A172 (cell line): ENCODE measurements around the gene MROH8. TPM values are rescaled to one million over a fixed set of nuclear protein-coding genes. Genes with fewer than 3 reads are reported as not detected.
"Not testable (repeated sequence)": the region's sequence is repeated elsewhere in the genome, so short reads cannot be mapped to it uniquely, and the experiment has no call there.

ENCODE experiments used
- DNase-seq: peaks from one replicate; pipeline ENCODE4 v3.0.0-alpha.2; 2015; ENCODE audit warnings: low spot score
- total RNA-seq: library from RNA; depleted of rRNA; stranded (reverse); fragments of >200 nt; shearing (Covaris generic); gene quantifications from 2 replicates; pipeline ENCODE4 v1.2.3, GENCODE V29; 2014

Gene MROH8
- total RNA-seq, 1 experiment from 2014 or later: 9.3 TPM

DNA sequence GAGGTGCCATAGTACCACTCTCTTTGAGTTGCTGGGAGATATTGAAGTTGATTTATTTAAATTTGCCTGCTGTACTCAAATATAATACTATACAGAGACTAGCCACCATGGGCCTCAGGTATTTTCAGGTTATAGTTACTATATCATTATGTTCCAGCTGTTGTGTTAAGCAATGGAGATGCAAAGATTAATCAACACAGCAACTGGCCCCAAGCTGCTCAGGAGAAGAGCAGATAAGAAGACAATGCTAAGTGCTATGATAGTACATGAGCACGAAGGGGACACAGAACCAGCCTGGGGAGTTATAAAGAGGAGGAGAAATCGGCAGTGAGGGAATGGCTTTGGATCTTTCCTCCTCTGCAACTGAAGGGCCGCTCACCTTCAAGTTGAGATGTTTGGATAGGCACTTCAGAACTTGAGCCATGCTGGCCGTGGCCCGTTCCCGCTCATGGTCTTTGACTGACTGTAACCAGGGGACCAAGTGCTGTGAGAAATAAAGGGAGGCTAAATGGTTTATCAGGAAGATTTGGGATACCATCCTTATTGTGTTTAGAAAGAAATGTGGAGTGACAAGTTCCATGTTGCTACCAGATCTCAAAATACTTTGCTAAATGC lies 24.6 kb downstream of the MROH8 start:
- DNase-seq: no peak

DNA sequence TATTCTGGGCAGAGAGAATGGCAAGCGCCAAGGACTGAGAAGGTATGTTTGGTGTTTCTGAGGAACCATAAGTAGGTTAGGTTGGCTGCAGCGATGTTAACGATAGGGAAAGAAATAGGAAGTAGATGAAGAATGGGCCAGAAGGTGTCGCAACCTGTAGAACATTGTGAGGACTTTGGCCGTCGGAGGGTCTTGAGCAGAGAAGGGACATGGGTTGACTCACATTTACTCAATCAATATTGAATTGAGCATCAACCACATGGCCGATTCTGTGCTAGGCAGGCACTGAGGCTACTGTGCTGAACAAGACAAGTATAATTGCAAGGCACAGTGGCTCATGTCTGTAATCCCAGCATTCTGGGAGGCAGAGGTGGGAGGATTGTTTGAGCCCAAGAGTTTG lies 27.1 kb downstream of the MROH8 start:
- DNase-seq: no peak

DNA sequence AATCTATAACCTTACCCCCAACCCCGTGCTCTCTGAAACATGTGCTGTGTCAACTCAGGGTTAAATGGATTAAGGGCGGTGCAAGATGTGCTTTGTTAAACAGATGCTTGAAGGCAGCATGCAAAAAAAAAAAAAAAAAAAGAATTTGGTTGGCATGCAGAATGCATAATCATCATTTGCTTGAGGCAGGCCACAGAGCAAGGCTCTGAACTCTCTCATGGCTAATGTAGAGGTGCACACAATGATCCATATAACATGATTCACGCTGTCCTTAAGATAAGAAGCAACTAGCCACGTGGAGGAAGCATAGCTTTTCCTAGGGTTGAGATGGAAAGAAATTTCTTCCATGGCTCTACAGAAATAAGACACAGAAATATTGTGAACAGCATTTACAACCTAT lies 27.8 kb downstream of the MROH8 start:
- no peak for DNase-seq

DNA sequence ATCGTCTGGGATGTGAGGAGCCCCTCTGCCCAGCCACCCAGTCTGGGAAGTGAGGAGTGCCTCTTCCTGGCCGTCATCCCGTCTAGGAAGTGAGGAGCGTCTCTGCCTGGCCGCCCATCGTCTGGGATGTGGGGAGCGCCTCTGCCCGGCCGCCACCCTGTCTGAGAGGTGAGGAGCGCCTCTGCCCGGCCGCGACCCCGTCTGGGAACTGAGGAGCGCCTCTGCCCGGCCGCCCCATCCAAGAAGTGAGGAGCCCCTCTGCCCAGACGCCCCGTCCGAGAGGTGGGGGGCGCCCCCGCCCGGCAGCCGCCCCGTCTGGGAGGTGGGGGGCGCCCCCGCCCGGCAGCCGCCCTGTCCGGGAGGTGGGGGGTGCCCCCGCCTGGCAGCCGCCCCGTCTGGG lies 28.5 kb downstream of the MROH8 start:
- DNase-seq: not testable (repeated sequence)

DNA sequence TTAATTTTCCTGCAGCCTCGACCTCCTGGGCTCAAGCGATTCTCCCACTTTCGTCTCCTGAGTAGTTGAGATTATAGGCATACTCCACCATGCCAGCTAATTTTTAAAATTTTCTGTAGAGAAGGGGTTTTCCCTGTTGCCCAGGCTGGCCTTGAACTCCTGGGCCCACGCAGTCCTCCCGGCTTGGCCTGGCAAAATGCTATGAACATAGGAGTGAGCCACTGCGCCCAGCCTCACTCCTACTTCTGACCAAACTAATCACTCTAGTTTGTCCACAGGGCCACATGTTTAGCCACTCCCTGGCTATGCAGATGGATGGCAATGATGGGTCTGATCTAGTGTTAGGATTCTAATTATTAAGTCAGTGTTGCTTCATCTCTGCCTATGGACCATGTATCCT lies 32.1 kb downstream of the MROH8 start:
- DNase-seq: no peak

DNA sequence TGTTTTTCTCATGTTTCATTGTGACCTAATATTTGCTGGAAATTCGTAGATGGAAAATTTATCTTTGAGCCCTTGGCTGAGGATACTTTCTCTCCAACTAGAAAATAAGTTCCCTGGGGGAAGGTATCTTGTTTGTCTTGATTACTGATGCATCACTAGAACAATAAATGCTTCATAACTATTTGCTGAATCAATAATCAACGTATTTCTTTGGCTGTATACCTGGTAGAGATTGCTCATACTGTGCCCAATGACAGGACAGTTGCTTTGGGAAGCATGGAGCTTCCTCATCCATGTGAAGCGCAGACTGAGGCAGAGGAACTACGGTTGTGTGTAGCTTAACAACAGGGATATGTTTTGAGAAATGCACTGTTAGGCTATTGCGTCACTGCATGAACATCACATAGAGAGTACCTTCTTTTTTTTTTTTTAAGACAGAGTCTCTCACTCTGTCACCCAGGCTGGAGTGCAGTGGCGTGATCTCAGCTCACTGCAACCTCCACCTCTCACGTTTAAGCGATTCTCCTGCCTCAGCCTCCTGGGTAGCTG lies 34.4 kb downstream of the MROH8 start:
- no peak for DNase-seq

DNA sequence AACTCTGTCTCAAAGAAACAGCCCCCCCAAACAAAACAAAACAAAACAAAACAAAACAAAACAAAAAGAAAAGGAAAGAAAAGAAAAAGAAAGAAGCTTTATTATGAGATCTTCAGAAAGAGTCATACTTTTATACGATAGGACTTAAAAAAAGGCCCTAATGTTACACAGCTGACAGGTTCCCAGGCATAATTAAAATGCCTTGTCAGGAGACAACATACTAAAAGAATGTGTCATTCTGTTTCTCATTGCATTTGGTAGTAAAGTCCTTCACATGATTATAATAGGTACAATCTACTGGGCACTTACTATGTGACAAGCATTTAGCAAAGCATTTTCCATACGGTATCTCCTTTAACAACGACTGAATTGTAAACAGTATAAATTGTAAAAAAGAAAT lies 36.6 kb downstream of the MROH8 start:
- peak; percentile 70 for DNase-seq

DNA sequence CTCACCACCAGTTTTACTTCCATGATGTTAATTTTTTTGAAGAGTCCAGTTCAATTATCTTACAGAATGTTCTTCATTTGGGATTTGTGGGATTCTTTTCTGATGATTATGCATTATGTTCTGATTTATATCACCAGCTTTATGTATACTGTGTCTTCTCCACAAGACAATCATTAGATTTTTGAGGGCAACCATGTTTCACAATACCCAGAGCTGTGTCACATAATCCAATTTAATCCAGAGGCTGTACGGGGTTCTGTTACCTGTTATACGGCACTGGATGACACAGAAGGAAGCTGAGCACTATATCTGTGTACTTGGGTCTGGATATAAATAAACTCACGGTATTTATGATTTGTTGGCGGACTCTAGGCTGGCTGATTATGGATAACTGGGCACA lies 41.8 kb downstream of the MROH8 start:
- DNase-seq: no peak

DNA sequence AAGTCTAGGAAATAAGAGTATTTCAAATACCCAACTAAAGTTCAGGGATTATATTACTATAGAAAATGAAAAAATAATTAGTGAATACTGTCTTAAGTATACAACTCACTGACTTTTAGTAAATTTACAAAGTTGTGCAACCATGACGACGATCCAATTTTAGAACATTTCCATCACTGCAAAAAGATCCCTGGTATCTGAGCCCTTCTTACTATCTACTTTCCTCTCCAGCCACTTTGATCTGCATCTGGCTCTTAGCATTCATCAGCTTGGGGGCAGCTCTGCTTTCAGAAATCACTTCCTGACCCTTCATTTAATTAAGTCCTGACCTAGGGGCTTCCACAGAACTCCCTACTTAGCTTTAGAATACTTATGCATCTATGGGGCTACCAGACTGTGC lies 45.4 kb downstream of the MROH8 start:
- no peak for DNase-seq

DNA sequence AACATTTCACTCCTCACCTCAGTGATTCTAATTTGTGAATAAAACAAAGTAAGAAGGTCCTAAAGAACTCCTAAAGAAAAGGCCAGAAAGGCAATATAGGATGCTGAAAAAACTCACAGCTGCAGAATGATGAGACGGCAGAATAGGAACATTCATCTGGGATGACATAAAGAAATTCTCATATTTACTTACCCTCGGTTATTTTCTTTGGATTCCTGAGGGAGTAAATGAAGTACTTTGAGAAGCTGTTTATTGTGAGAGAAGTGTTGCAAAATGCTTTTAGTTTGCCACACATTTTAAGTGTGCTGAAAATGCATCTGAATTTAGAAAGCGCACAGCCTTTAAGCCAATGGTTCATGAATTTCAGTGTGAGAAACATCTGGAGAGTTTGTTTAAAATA lies 47.9 kb downstream of the MROH8 start:
- DNase-seq: no peak

DNA sequence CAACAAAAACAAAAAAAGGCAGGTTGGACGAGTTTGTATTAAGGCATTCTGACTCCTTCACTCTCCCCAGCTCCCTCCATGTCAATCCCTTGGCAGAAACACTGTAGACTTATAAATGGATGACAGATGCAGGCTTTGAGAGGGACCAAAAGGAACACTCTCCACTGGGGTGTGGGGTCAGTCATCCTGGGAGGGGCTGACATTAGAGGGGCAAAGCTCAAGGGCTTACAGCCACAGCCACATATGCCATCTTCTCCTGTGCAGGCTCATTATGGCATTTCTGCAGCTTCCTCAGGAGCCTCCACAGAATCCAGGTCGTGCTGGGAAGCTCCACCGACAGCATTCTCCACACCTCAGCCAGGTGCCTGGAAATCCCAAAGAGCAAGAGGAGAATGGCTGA lies 50.5 kb downstream of the MROH8 start:
- DNase-seq: no peak

DNA sequence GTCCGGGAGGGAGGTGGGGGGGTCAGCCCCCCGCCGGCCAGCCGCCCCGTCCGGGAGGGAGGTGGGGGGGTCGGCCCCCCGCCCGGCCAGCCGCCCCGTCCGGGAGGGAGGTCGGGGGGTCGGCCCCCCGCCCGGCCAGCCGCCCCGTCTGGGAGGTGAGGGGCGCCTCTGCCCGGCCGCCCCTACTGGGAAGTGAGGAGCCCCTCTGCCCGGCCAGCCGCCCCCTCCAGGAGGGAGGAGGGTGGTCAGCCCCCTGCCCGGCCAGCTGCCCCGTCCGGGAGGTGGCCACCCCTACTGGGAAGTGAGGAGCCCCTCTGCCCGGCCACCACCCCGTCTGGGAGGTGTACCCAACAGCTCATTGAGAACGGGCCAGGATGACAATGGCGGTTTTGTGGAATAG lies 53.1 kb downstream of the MROH8 start:
- DNase-seq: not testable (repeated sequence)

DNA sequence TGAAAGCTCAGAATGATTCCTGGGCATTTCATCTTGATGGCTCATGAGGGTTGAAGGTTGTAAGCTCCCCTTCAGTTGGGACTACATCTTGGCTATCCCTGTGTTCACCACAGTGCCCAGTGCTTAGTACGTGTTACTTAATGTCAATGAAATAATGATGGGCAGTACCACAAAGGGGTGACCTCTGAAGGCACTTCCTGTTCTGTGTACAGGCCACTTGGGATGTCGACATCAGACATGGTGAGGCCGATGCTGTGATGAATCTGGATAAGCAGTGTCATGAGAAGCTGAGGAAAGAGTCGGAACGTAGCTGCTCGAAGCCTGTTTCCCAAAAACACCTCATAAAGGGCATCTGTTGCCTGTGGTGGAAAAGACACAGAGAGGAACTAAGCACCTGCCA lies 55.9 kb downstream of the MROH8 start:
- DNase-seq: no peak

DNA sequence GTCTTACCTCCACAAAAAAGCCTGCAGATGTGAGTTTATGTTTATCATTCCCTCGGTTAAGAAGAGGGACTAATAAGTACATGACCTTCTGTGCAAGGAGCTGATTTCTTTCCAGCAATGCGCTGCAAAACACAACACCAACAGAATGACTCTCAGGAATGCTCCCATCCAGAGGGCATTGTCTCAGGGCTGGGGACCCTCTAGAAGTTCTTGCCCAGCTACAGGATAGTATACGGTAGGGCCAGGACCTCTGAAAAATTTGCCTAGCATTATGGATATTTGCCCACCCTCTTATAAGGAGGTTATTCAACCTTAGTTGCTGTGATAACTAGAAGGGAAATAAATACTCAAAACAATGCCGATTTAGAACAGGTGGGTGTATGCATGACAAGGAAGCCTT lies 58.9 kb downstream of the MROH8 start:
- DNase-seq: no peak

DNA sequence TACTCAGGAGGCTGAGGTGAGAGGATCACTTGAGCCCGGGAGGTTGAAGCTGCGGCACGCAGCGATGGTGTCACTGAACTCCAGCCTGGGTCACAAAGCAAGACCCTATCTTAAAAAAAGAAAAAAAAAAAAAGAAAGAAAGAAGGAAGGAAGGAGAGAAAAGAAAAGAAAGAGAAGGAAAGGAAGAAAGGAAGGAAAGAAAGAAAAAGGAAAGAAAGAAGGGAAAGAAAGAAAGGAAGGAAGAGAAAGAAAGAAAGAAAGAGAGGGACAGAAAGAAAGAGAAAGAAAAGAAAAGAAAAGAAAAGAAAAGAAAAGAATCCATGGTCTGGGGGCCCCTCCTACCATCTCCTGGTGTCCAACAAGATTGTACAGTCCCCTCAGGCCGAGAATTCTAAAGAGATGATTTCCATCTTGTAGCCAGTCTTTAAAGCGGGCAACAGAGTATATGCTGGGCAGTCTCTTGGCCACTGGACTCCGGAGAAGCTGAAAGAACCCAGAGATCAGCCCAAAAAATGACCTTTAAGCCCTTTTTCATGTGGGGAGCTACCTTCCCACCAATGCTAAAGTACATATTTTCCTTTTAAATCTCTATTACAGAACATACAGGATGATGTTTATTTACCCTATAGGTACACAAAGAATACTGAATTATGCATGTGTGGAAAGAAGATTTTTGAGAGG lies 59.9 kb downstream of the MROH8 start:
- no peak for DNase-seq

DNA sequence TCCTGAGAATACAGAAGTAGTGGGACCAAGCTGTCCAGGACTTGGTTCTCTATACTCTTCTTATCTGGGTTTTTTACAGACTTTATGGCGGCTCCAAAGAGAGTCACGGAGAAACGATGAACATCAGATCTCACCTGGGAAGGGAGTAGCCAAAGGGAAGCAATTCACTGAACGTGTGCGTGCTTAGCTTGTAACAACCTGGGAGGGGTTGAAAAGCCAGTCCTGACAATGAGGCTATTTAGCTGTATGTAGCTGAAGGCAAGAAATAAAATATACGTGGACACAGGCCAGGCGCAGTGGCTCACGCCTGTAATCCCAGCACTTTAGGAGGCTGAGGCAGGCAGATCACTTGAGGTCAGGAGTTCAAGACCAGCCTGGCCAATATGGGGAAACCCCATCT lies 65.3 kb downstream of the MROH8 start:
- DNase-seq: no peak

DNA sequence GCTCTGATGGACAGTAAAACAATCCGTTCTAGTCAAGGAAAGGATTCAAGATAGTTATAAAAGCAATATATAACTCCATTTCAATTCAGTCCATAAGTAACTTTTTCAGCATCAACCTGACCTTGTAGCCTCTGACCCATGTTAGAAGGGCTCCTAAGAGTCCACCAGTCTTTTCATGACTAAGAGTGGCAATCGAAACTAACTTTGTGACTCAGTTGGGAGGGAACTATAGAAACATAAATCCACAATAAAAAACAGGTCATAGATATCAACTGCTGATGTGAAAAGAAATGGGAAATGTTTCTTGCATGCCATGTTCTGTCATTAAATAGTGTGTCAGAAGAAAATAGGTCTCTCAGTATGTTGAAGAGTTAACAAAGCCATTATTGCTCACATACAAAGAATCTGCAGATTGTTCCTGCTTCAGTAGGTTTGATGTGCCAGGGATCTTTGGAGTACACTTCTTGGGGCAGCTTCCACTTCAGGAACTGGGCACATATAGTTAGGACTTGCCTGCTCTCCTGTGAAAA lies 67.4 kb downstream of the MROH8 start:
- no peak for DNase-seq

DNA sequence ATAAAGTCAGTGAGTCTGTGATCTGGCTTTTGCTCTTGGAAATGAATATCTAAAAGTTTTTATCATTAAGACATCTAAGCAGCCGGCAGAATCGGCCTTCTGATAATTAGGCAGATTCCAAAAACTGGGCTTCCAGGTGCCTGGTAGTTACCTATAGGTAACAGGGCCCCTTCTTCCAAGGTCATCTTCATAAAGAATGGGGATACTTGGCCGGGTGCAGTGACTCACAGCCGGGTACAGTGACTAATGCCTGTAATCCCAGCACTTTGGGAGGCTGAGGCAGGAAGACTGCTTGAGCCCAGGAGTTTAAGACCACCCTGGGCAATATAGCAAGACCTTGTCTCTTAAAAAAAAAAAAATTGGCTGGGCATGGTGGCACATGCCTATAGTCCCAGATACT lies 70.7 kb downstream of the MROH8 start:
- DNase-seq: no peak

DNA sequence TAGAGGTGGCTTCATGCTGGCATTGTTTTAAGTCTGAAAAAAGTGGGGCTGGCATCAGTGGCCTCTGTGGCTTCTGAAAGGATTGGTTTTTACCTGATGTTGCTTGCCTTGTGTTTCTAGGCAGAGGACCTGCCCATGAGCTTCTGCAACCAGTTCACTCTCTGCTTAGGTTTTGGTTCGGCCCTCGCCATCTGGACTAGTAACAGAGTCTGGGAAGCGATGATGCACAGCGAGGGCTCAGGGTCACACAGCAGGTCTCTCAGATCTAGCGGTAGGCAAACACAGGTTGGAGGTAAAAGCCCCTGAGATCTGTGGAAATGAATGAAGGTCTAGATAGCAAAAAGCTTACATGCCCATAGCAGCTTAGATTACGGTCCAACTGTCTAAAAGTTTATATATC lies 76.8 kb downstream of the MROH8 start:
- no peak for DNase-seq

DNA sequence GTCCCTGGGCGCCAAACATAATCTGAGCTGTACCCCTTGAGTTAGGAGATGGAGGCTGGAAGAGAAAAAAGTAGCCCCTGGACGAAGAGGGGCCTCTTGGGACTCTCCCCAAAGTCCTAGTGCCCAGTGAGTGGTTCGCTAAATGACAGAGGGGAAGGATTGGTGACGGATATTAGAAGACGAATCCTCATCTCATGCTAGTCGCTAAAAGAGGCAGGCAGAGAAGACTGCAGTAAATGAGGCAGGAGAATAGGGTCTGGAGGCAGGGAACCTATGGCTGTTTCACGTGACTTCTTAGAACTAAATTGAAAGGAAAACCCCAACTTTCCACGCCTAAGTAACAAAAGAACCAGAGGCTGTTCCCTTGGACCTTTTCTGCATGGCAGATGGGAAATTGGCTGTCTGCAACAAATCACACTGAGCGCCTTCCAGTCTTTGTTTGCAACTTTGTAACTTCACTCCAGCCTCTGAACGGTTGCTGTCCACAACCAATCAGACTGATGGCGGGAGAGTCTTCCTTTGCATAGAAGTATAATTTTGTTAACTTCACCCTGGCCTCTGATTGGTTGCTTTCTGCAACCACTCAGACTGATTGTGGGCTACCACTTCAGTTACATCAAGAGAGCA lies 82.8 kb downstream of the MROH8 start:
- no peak for DNase-seq

DNA sequence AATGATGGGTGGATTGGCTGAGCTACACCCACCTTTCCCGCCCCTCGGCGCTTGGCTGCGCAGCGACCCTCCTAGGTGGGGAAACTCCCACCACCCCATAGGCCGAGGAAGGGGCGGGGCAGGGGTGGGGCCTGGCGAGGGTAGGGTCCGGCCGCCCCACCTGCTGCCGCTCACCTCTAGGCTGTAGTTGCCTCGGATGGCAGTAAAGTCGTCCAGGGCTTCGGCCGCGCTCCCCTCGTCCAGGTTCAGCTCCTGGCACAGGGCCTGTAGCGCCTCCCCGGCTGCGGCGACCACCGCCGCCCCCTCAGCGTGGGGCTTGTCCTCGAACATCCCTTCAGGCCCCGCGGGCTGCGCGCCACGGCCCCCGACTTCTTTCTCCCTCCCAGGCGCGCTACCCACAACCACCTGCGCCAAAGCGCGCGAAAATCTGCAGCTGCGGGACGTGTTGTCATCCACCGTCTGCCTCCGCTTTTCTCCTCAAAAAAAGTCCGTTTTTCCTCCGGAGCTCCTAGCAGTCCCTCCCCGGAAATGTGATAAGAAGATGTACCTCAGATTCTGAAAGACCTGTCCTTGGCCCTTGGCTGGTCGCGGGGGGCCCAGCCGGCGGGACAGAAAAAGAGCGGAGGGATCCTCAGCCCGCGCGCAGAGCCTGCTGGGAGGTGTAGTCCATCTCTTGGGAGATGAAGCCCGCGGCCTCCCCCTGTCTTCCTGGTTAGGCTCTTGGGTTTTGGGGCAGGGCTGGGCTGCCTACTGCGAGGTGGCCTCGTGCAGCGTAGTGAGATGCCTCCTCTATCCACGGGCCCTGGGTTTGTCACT lies 83.5 kb downstream of the MROH8 start, which contains the start of gene RBL1:
TSS of gene RBL1 (minus strand) at position 399 of the 816 bp plus-strand sequence. CDS start at position 330, 69 bp downstream.
- DNase-seq: peak; percentile 80

DNA sequence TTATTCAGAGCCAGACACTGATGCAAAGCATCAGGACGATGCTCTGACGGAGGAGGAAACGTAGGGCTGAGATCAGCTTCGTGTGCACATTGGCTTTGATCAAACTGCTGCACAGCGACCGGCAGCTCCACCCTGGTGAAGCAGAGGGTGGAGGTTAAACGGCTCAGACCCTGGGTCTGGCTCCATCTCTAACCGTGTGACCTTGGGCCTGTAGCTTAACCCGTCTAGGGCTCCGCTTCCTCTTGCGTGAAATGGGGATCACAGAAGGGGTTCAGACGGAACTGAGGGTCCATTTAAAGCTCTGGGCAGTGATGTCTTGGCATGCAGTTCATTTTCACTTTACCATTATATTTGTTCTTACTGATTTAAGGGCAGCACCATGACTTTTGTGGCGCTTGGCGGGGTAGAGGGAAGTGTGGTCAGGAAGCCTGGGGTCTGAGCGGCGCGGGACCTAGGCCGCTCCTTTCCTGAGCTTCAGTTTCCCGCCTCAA lies 84.2 kb downstream of the MROH8 start:
- peak; percentile 16 for DNase-seq
